K562 (cell line): Measurements from ENCODE around the gene TMEM107. TPM values are rescaled to one million over a fixed set of nuclear protein-coding genes. Genes with fewer than 3 reads are reported as not detected.

Experiments used
- BHLHE40 ChIP-seq: IDR thresholded peaks from 2 replicates; pipeline ENCODE4 v1.6.1; 2011; ENCODE audit warnings: low read length, improper control_type of control experiment
- DPF2 ChIP-seq: fragments of 450-650 bp; IDR thresholded peaks from 2 replicates; pipeline ENCODE4 v1.6.1; 2016
- E2F6 ChIP-seq, 2 experiments: IDR thresholded peaks; 2 replicates each; pipeline ENCODE4 v1.6.1; 2011; ENCODE audit warnings: borderline replicate concordance in 1 of 2, control low read depth in 1 of 2, low read depth in 1 of 2, low read length in 1 of 2, mild to moderate bottlenecking in 1 of 2, mixed read lengths in 1 of 2, moderate library complexity in 1 of 2; ENCODE audit not compliant: insufficient read depth in 1 of 2, insufficient read length in 1 of 2, poor library complexity in 1 of 2, severe bottlenecking in 1 of 2; ENCODE audit errors: extremely low read depth in 1 of 2
- E4F1 ChIP-seq: fragments of 250-450 bp; sonication (Bioruptor Pico); IDR thresholded peaks from 2 replicates; pipeline ENCODE4 v1.5.0; 2021; ENCODE audit warnings: mild to moderate bottlenecking, borderline replicate concordance
- EHMT2 ChIP-seq: fragments of 450-650 bp; IDR thresholded peaks from 2 replicates; pipeline ENCODE4 v1.6.1; 2018; ENCODE audit warnings: antibody characterized with exemption
- EZH2 ChIP-seq: IDR thresholded peaks from 2 replicates; pipeline ENCODE4 v1.6.1; 2012; ENCODE audit warnings: low read depth, mild to moderate bottlenecking, inconsistent platforms, low read length, borderline replicate concordance
- GABPB2 ChIP-seq: fragments of 250-450 bp; sonication (Bioruptor Pico); conservative IDR thresholded peaks from 2 replicates; pipeline ENCODE4 v1.5.1; 2021; ENCODE audit warnings: mild to moderate bottlenecking
- HDAC6 ChIP-seq: IDR thresholded peaks from 2 replicates; pipeline ENCODE4 v1.6.1; 2012; ENCODE audit warnings: low read depth, mild to moderate bottlenecking, control low read depth, inconsistent platforms, low read length, moderate library complexity
- HIVEP1 ChIP-seq: fragments of 250-450 bp; sonication (Bioruptor Pico); IDR thresholded peaks from 2 replicates; pipeline ENCODE4 v1.4.0; 2020; ENCODE audit warnings: mild to moderate bottlenecking
- MAFK ChIP-seq: IDR thresholded peaks from 2 replicates; pipeline ENCODE4 v1.6.1; 2011; ENCODE audit warnings: low read length, improper control_type of control experiment
- MYBL2 ChIP-seq, 2 experiments: fragments of 450-650 bp in 1 of 2; sonication (generic) in 1 of 2; formaldehyde crosslinking in 1 of 2; IDR thresholded peaks; 2 replicates each; pipeline versions ENCODE4 v1.6.1 to v1.8.1; 2017 to 2022; ENCODE audit warnings: borderline replicate concordance in 1 of 2, inconsistent platforms in 1 of 2, low read depth in 1 of 2, mild to moderate bottlenecking in 1 of 2, missing genetic modification reagents in 1 of 2, moderate library complexity in 1 of 2
- NFATC3 ChIP-seq: fragments of 450-650 bp; IDR thresholded peaks from 2 replicates; pipeline ENCODE4 v1.6.1; 2017; ENCODE audit warnings: mild to moderate bottlenecking
- PATZ1 ChIP-seq: fragments of 250-450 bp; sonication (Bioruptor Pico); IDR thresholded peaks from 2 replicates; pipeline ENCODE4 v1.5.0; 2020; ENCODE audit warnings: mild to moderate bottlenecking, borderline replicate concordance
- PCBP1 ChIP-seq: fragments of 200-400 bp; formaldehyde crosslinking; IDR thresholded peaks from 2 replicates; pipeline ENCODE4 v1.6.1; 2018; ENCODE audit warnings: mild to moderate bottlenecking, low read depth, low read length; ENCODE audit not compliant: poor library complexity, severe bottlenecking
- SPI1 ChIP-seq: IDR thresholded peaks from 2 replicates; pipeline ENCODE4 v1.6.1; 2011; ENCODE audit warnings: low read depth, low read length, control low read depth, borderline replicate concordance
- ZFP91 ChIP-seq: sonication (generic); formaldehyde crosslinking; IDR thresholded peaks from 2 replicates; pipeline ENCODE4 v1.8.0; 2022; ENCODE audit warnings: mild to moderate bottlenecking, missing genetic modification reagents
- ZNF384 ChIP-seq: IDR thresholded peaks from 2 replicates; pipeline ENCODE4 v1.6.1; 2012; ENCODE audit warnings: low read depth, low read length, improper control_type of control experiment
- ZNF512 ChIP-seq: IDR thresholded peaks from 2 replicates; pipeline ENCODE4 v1.6.1; 2016; ENCODE audit warnings: missing genetic modification characterization, missing compliant biosample characterization
- ZZZ3 ChIP-seq: fragments of 450-650 bp; IDR thresholded peaks from 2 replicates; pipeline ENCODE4 v1.6.1; 2016; ENCODE audit warnings: antibody characterized with exemption, mild to moderate bottlenecking, moderate library complexity
- polyA plus RNA-seq, 8 experiments: library from polyadenylated mRNA; depleted of rRNA in 4 of 8; stranded (reverse) in 5 of 8; unstranded in 3 of 8; fragments of >200 nt; fragmentation: Nextera tagmentation in 2 of 8; fragmentation: Illumina TruSeq in 1 of 8; extraction: Ambion mirVana in 2 of 8; extraction: Trizol in 1 of 8; gene quantifications; 2 replicates each; pipeline versions ENCODE4 v1.2.1 to v1.2.3, GENCODE V29; 2011 to 2014; ENCODE audit warnings: inconsistent platforms in 1 of 8, missing spikeins in 1 of 8
- total RNA-seq, 7 experiments: library from RNA; depleted of rRNA in 6 of 7; stranded (reverse); fragments of >200 nt in 6 of 7; fragmentation: Illumina TruSeq in 2 of 7; extraction: Trizol in 2 of 7; gene quantifications; 2 replicates each; pipeline versions ENCODE4 v1.2.1 to v1.2.3, GENCODE V29; 2011 to 2021; ENCODE audit warnings: low replicate concordance in 1 of 7

Gene TMEM107
- total and polyA plus RNA-seq, 9 of the 15 experiments (the other 6 are each of a cell fraction or from before 2014, with no cell fraction given), result 7.1 to 26.2 (median 16.9) TPM

GRCh38 chr17:8153957-8154607 is 22.1 kb downstream of the TMEM107 start (continued):
- TF ChIP-seq PATZ1, result no peak
- TF ChIP-seq HDAC6, result no peak
- no peak for TF ChIP-seq ZFP91 (CRISPR knock-in tag)
- no peak for TF ChIP-seq HIVEP1 (CRISPR knock-in tag)
- TF ChIP-seq E4F1 (CRISPR knock-in tag), result no peak
- TF ChIP-seq ZZZ3, result no peak
- TF ChIP-seq DPF2, result peak; percentile 58; the same call in 1 of the 2 replicates
- no peak for TF ChIP-seq PCBP1
- no peak for TF ChIP-seq GABPB2 (CRISPR knock-in tag)
- TF ChIP-seq EZH2, result no peak
- TF ChIP-seq BHLHE40, result peak; percentile 76
- TF ChIP-seq NFATC3, result no peak
- TF ChIP-seq MYBL2 (IDR thresholded peaks at IDR 0.05; ENCODE audit: low read depth), result no peak
- TF ChIP-seq MYBL2 (CRISPR knock-in tag; IDR thresholded peaks at IDR 0.05; ENCODE audit: borderline replicate concordance), result no peak
- TF ChIP-seq ZNF384, result no peak
- TF ChIP-seq MAFK, result no peak
- no peak for TF ChIP-seq EHMT2
- TF ChIP-seq ZNF512, result no peak
- no peak for TF ChIP-seq SPI1
- TF ChIP-seq E2F6 (IDR thresholded peaks at IDR 0.05; ENCODE audit: borderline replicate concordance in 1 of 2, extremely low read depth in 1 of 2, insufficient read depth in 1 of 2, insufficient read length in 1 of 2, low read depth in 1 of 2, low read length in 1 of 2, poor library complexity in 1 of 2, severe bottlenecking in 1 of 2), result peak in 1 of 2 experiments; percentile 56
